Thyroid gland (tissue), 4 donors: ENCODE measurements around the gene CLIC5.

Experiments used
- POLR2A ChIP-seq, 2 donors: fragments of 450-650 bp; IDR thresholded peaks; one replicate each; pipeline ENCODE4 v1.6.1; 2017; ENCODE audit warnings: antibody characterized with exemption in 2 of 2, mild to moderate bottlenecking in 2 of 2, moderate library complexity in 1 of 2
- TF ChIP-seq, protein P1 (sequence below), 6 experiments: fragments of 200-600 bp in 3 of 6; fragments of 450-650 bp in 3 of 6; sonication (generic) in 3 of 6; IDR thresholded peaks; one replicate each; pipeline ENCODE4 v1.5.1; 2016 to 2019; ENCODE audit warnings: antibody characterized with exemption in 6 of 6, mild to moderate bottlenecking in 2 of 6, inconsistent platforms in 1 of 6, moderate library complexity in 1 of 6

- TF ChIP-seq, protein P1, sequence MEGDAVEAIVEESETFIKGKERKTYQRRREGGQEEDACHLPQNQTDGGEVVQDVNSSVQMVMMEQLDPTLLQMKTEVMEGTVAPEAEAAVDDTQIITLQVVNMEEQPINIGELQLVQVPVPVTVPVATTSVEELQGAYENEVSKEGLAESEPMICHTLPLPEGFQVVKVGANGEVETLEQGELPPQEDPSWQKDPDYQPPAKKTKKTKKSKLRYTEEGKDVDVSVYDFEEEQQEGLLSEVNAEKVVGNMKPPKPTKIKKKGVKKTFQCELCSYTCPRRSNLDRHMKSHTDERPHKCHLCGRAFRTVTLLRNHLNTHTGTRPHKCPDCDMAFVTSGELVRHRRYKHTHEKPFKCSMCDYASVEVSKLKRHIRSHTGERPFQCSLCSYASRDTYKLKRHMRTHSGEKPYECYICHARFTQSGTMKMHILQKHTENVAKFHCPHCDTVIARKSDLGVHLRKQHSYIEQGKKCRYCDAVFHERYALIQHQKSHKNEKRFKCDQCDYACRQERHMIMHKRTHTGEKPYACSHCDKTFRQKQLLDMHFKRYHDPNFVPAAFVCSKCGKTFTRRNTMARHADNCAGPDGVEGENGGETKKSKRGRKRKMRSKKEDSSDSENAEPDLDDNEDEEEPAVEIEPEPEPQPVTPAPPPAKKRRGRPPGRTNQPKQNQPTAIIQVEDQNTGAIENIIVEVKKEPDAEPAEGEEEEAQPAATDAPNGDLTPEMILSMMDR (IDR thresholded peaks at IDR 0.05): no peak
- no peak for TF ChIP-seq POLR2A (IDR thresholded peaks at IDR 0.05)
Measured at GRCh38 chr6:46017726-46018125, 2.1 kb upstream of the CLIC5 start.
